Endothelial cell of umbilical vein (primary cell): ENCODE results near the gene SVEP1. TPM values are rescaled to one million over a fixed set of nuclear protein-coding genes. Genes with fewer than 3 reads are reported as not detected.

Experiments
- BruUV-seq: library from RNA; stranded (reverse); fragments of 400-500 nt; replicated peaks from 2 replicates; lab custom pipeline; 2021; lab: Mats Ljungman, UMichigan
- CTCF ChIA-PET: fragments of 300-600, 350-600 bp; sonication (Branson Sonifier 250); formaldehyde crosslinking; loops from one replicate; lab custom pipeline; 2021; ENCODE audit warnings: antibody characterized with exemption, inconsistent platforms; lab: Charles Lee
- POLR2A ChIA-PET: fragments of 300-600, 350-600 bp; sonication (Branson Sonifier 250); formaldehyde crosslinking; loops from one replicate; lab custom pipeline; 2021; ENCODE audit warnings: antibody characterized with exemption, inconsistent platforms; lab: Charles Lee
- DNase-seq: peaks from one replicate; pipeline ENCODE4 v3.0.0-alpha.2; 2011; ENCODE audit warnings: low read depth, low spot score
- FAIRE-seq: peaks from 2 replicates; lab custom pipeline; 2011; peaks lifted over from hg19 to GRCh38; lab: Jason Lieb, UNC
- H2AFZ ChIP-seq: 2 replicates; pipeline ENCODE4 v1.6.0; 2012; ENCODE audit warnings: low read depth, low read length, control low read depth, inconsistent platforms
- H3K27ac ChIP-seq: 2 replicates; pipeline ENCODE4 v1.5.1; 2011; ENCODE audit warnings: low read depth, mild to moderate bottlenecking, control low read depth, low read length, moderate library complexity; ENCODE audit not compliant: insufficient read depth
- H3K27me3 ChIP-seq, 2 experiments: 2 replicates each; pipeline versions ENCODE4 v1.6.0 to v1.6.1; 2011; ENCODE audit warnings: low read length in 2 of 2, mixed read lengths in 1 of 2; ENCODE audit not compliant: control insufficient read depth in 2 of 2, insufficient read depth in 2 of 2
- H3K36me3 ChIP-seq, 2 experiments: 2 replicates in 1 of 2; 3 replicates in 1 of 2; pipeline ENCODE4 v1.5.1; 2011; ENCODE audit warnings: low read length in 2 of 2, mild to moderate bottlenecking in 1 of 2, moderate library complexity in 1 of 2; ENCODE audit not compliant: control insufficient read depth in 2 of 2, insufficient read depth in 2 of 2; ENCODE audit errors: extremely low read depth in 1 of 2
- H3K4me1 ChIP-seq: 3 replicates; pipeline ENCODE4 v1.5.1; 2011; ENCODE audit warnings: mild to moderate bottlenecking, low read length; ENCODE audit not compliant: control insufficient read depth, insufficient read depth; ENCODE audit errors: extremely low read depth
- H3K4me2 ChIP-seq: 2 replicates; pipeline ENCODE4 v1.6.1; 2011; ENCODE audit warnings: low read length, control low read depth, mixed read lengths; ENCODE audit not compliant: insufficient read depth
- H3K4me3 ChIP-seq, 3 experiments: fragments of 200-600 bp in 1 of 3; sonication (generic), shearing (Covaris generic) in 1 of 3; replicated peaks in 1 of 3; 2 replicates each; pipeline ENCODE4 v1.5.1; 2011 to 2016; ENCODE audit warnings: control low read depth in 3 of 3, low read length in 3 of 3, mild to moderate bottlenecking in 2 of 3, inconsistent platforms in 1 of 3, low read depth in 1 of 3, moderate library complexity in 1 of 3; ENCODE audit not compliant: insufficient read depth in 1 of 3
- H3K79me2 ChIP-seq: 2 replicates; pipeline ENCODE4 v1.6.0; 2012; ENCODE audit warnings: low read length, inconsistent platforms; ENCODE audit not compliant: control insufficient read depth, insufficient read depth
- H3K9ac ChIP-seq: replicated peaks from 2 replicates; pipeline ENCODE3; 2011; ENCODE audit warnings: low read length, control low read depth; ENCODE audit not compliant: insufficient read depth; ENCODE audit errors: extremely low read depth
- H3K9me1 ChIP-seq: replicated peaks from 3 replicates; pipeline ENCODE4 v1.6.0; 2011; ENCODE audit warnings: mild to moderate bottlenecking, low read length; ENCODE audit not compliant: control insufficient read depth, insufficient read depth; ENCODE audit errors: extremely low read depth
- H3K9me3 ChIP-seq: replicated peaks from 2 replicates; pipeline ENCODE4 v1.5.1; 2012; ENCODE audit warnings: low read length, inconsistent platforms; ENCODE audit not compliant: control insufficient read depth, insufficient read depth
- H4K20me1 ChIP-seq: replicated peaks from 2 replicates; pipeline ENCODE3; 2011; ENCODE audit warnings: mild to moderate bottlenecking, low read length; ENCODE audit not compliant: control insufficient read depth, insufficient read depth; ENCODE audit errors: extremely low read depth
- CTCF ChIP-seq, 2 donors: IDR thresholded peaks; 1 replicate in 1 of 2; 2 replicates in 1 of 2; pipeline ENCODE4 v1.5.1; 2011; ENCODE audit warnings: low read length in 2 of 2, mild to moderate bottlenecking in 2 of 2, moderate library complexity in 2 of 2, control low read depth in 1 of 2, inconsistent platforms in 1 of 2, low read depth in 1 of 2; ENCODE audit not compliant: insufficient read depth in 1 of 2; ENCODE audit errors: extremely low read depth in 1 of 2
- EZH2 ChIP-seq: IDR thresholded peaks from 2 replicates; pipeline ENCODE4 v1.6.1; 2012; ENCODE audit warnings: borderline replicate concordance, low read depth, mild to moderate bottlenecking, moderate library complexity, low read length, inconsistent platforms; ENCODE audit not compliant: severe bottlenecking
- FOS ChIP-seq: IDR thresholded peaks from 2 replicates; pipeline ENCODE4 v1.6.1; 2011; ENCODE audit warnings: mild to moderate bottlenecking, low read length, moderate library complexity, borderline replicate concordance; ENCODE audit not compliant: insufficient read depth
- GATA2 ChIP-seq: IDR thresholded peaks from 2 replicates; pipeline ENCODE4 v1.7.0; 2011; ENCODE audit warnings: low read depth, mild to moderate bottlenecking, moderate library complexity, mixed read lengths, low read length; ENCODE audit not compliant: insufficient read length, insufficient read depth
- JUN ChIP-seq: IDR thresholded peaks from 2 replicates; pipeline ENCODE4 v1.6.1; 2011; ENCODE audit warnings: borderline replicate concordance, low read depth; ENCODE audit not compliant: insufficient read length, insufficient read depth
- MAX ChIP-seq: IDR thresholded peaks from 2 replicates; pipeline ENCODE4 v1.6.1; 2011; ENCODE audit not compliant: insufficient read depth, insufficient read length
- MYC ChIP-seq: IDR thresholded peaks from one replicate; pipeline ENCODE4 v1.6.1; 2011; ENCODE audit warnings: mild to moderate bottlenecking, low read depth, low read length
- POLR2A ChIP-seq: IDR thresholded peaks from 2 replicates; pipeline ENCODE4 v1.6.1; 2012; ENCODE audit warnings: low read depth, mild to moderate bottlenecking, control low read depth, low read length
- POLR2AphosphoS5 ChIP-seq: IDR thresholded peaks from 2 replicates; pipeline ENCODE4 v1.6.1; 2012; ENCODE audit warnings: low read depth, mild to moderate bottlenecking, control low read depth, low read length, moderate library complexity; ENCODE audit not compliant: insufficient read depth
- dilution Hi-C: fragments of 300-500 bp; cut with MboI; formaldehyde crosslinking; loops from one replicate; pipeline ENCODE4 v1.15.0; 2019; ENCODE audit warnings: low sequenced_read_pairs; ENCODE audit not compliant: extremely low pct_ligation_motif_present
- intact Hi-C: fragments of 100-400 bp; cut with micrococcal nuclease; formaldehyde crosslinking; loops from one replicate; pipeline ENCODE4 v1.10.0; 2022
- polyA plus RNA-seq, 4 experiments: library from polyadenylated mRNA; depleted of rRNA in 3 of 4; stranded (reverse) in 3 of 4; unstranded in 1 of 4; fragments of >200 nt; gene quantifications; 2 replicates each; pipeline versions ENCODE4 v1.2.1 to v1.2.3, GENCODE V29; 2011 to 2012; ENCODE audit warnings: missing spikeins in 1 of 4
- total RNA-seq: library from RNA; stranded (reverse); gene quantifications from 2 replicates; pipeline ENCODE4 v1.2.3, GENCODE V29; 2021

Gene SVEP1
- total and polyA plus RNA-seq, 2 donors (not counting 3 experiments of a cell fraction or from before 2014, with no cell fraction given), result 0.04 to 0.29 TPM

GRCh38 chr9:110532908-110533665, 46.5 kb downstream of the SVEP1 start:
- dilution Hi-C loops, result no loop called here
- no peak for FAIRE-seq
- H3K4me3 ChIP-seq, result no peak overlapping the region
- H3K9me3 ChIP-seq, result no peaks in the 10 kb centered on the region
- intact Hi-C loops, result no loop called here
- DNase-seq, result no peak
- no peaks in the 10 kb centered on the region for H3K9me1 ChIP-seq
- H3K79me2 ChIP-seq, result no peaks in the 10 kb centered on the region
- H3K4me2 ChIP-seq, result no peak overlapping the region
- H4K20me1 ChIP-seq, result no peaks in the 10 kb centered on the region
- no peaks in the 10 kb centered on the region for H3K27me3 ChIP-seq
- TF ChIP-seq POLR2AphosphoS5 (no peak), EZH2 (no peak)
- ChIA-PET POLR2A (no interaction called here), CTCF (no interaction called here)
- no peaks in the 10 kb centered on the region for H3K36me3 ChIP-seq
- no TSS peak for BruUV-seq
- H3K4me1 ChIP-seq, result no peaks in the 10 kb centered on the region
- no peak overlapping the region for H3K27ac ChIP-seq
- no peak overlapping the region for H3K9ac ChIP-seq
- no peak overlapping the region for H2AFZ ChIP-seq

GRCh38 chr9:110531776-110532175, 47.8 kb downstream of the SVEP1 start:
- no peaks in the 10 kb centered on the region for H3K9me1 ChIP-seq
- no peak for FAIRE-seq
- no peaks in the 10 kb centered on the region for H3K9me3 ChIP-seq
- H3K27me3 ChIP-seq, result no peaks in the 10 kb centered on the region
- no peak overlapping the region for H2AFZ ChIP-seq
- no peaks in the 10 kb centered on the region for H4K20me1 ChIP-seq
- H3K4me3 ChIP-seq, result no peak overlapping the region
- intact Hi-C loops, result no loop called here
- no peaks in the 10 kb centered on the region for H3K79me2 ChIP-seq
- TF ChIP-seq POLR2AphosphoS5 (no peak), JUN (no peak), POLR2A (no peak), MYC (no peak), CTCF (IDR thresholded peaks at IDR 0.05; ENCODE audit: extremely low read depth in 1 of 2, insufficient read depth in 1 of 2, low read depth in 1 of 2, low read length in 2 of 2) (no peak), MAX (no peak), EZH2 (no peak), FOS (no peak), GATA2 (no peak)
- H3K36me3 ChIP-seq, result no peaks in the 10 kb centered on the region
- no TSS peak for BruUV-seq
- DNase-seq, result peak; percentile 31
- no peaks in the 10 kb centered on the region for H3K4me1 ChIP-seq
- CTCF ChIA-PET, result interaction anchor here (1.0 to 1.1 kb wide), 2 partner anchors 8 to 70 kb away, joined by 3 to 5 read pairs; no protein-coding TSS in a partner anchor
- POLR2A ChIA-PET, result no interaction called here
- dilution Hi-C loops, result no loop called here
- no peak overlapping the region for H3K27ac ChIP-seq
- H3K4me2 ChIP-seq, result no peak overlapping the region
- H3K9ac ChIP-seq, result no peak overlapping the region
